Parathyroid adenoma (tissue), 2 donors: ENCODE data around the gene C19orf38.

ENCODE experiments used
- H2AFZ ChIP-seq: fragments of 300-600 bp; sonication (generic); one replicate; pipeline ENCODE4 v1.7.0; 2017; ENCODE audit warnings: antibody characterized with exemption, mild to moderate bottlenecking
- H3K27ac ChIP-seq: fragments of 300-600 bp; sonication (generic); one replicate; pipeline ENCODE4 v1.7.0; 2017
- H3K27me3 ChIP-seq: fragments of 300-600 bp; sonication (generic); one replicate; pipeline ENCODE4 v1.7.0; 2017; ENCODE audit warnings: low read length; ENCODE audit not compliant: control insufficient read depth, insufficient read depth
- H3K36me3 ChIP-seq: fragments of 300-600 bp; sonication (generic); one replicate; pipeline ENCODE4 v1.7.0; 2017; ENCODE audit warnings: low read length; ENCODE audit not compliant: control insufficient read depth, insufficient read depth
- H3K4me1 ChIP-seq: fragments of 300-600 bp; sonication (generic); one replicate; pipeline ENCODE4 v1.7.0; 2017; ENCODE audit warnings: control low read depth
- H3K4me2 ChIP-seq: fragments of 300-600 bp; sonication (generic); one replicate; pipeline ENCODE4 v1.7.0; 2017; ENCODE audit warnings: low read length
- H3K4me3 ChIP-seq: fragments of 300-600 bp; sonication (generic); one replicate; pipeline ENCODE4 v1.7.0; 2017; ENCODE audit warnings: low read depth, low read length
- H3K79me2 ChIP-seq: fragments of 300-600 bp; sonication (generic); one replicate; pipeline ENCODE4 v1.7.0; 2017; ENCODE audit warnings: control low read depth
- H3K9ac ChIP-seq: fragments of 300-600 bp; sonication (generic); one replicate; pipeline ENCODE4 v1.7.0; 2017; ENCODE audit warnings: mild to moderate bottlenecking
- H3K9me3 ChIP-seq: fragments of 300-600 bp; sonication (generic); one replicate; pipeline ENCODE4 v1.7.0; 2017; ENCODE audit warnings: low read length; ENCODE audit not compliant: control insufficient read depth
- CTCF ChIP-seq: fragments of 300-600 bp; sonication (generic); IDR thresholded peaks from one replicate; pipeline ENCODE4 v1.7.0; 2017; ENCODE audit warnings: antibody characterized with exemption, mild to moderate bottlenecking
- donor health status: primary hyperparathyroidism.

Gene C19orf38

DNA sequence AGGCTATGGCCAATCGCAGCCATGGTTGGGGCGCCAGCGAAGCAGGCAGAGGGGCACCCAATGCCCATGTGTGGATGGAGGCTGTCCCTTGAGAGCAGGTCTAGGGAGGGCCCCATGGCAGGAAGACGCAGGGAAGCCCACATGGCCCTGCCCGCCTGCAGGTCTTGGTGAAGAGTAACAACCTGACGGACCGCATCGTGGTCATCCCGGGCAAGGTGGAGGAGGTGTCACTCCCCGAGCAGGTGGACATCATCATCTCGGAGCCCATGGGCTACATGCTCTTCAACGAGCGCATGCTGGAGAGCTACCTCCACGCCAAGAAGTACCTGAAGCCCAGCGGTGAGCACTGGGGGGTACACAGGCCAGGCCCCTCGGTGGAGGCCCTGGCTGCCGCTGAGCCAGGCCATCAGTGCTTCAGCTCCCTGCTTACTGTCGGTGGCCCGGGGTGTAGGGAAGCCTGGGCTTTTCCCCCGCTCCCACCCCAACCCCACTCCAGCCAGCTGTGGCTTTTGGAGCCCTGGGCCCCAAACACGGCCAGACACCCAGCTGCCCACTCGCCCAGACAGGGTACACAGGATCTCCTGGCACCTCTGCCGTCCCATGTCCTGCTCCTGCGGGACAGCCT is 65.6 kb downstream of the C19orf38 start:
- Histone ChIP-seq H3K9me3 (no peaks in the 10 kb centered on the region), H3K4me1 (no peaks in the 10 kb centered on the region), H3K79me2 (peaks cover 2% of the 10 kb centered on the region), H3K27ac (no peak overlapping the region), H3K4me2 (no peak overlapping the region), H3K4me3 (no peak overlapping the region), H3K36me3 (no peaks in the 10 kb centered on the region), H3K27me3 (no peaks in the 10 kb centered on the region), H3K9ac (no peak overlapping the region), H2AFZ (no peak overlapping the region)
- TF ChIP-seq CTCF = no peak

- H3K4me2 ChIP-seq = no peak overlapping the region
These were observed 67.2 kb downstream of the C19orf38 start for GRCh38 chr19:10915130-10916091.

DNA sequence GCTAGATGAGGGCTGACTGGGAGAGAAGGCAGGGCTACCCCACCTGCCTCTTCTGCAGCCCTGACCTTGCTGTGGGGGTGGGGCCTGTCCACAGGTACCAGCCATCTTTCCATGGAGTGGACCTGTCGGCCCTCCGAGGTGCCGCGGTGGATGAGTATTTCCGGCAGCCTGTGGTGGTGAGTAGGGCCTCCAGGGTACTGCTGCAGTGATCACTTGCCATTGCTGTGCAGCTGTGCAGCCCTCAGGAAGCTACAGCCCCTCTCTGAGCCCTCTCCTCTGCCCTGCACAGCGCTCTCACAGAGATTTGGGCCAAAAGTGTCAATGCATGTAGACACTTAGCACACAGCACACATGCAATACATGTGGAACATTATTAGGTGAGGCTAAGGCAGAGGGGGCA is 68.4 kb downstream of the C19orf38 start:
- H3K79me2 ChIP-seq = peaks cover 2% of the 10 kb centered on the region
- no peak for TF ChIP-seq CTCF
- H3K4me1 ChIP-seq = no peaks in the 10 kb centered on the region
- H3K27me3 ChIP-seq = no peaks in the 10 kb centered on the region
- H3K4me2 ChIP-seq = no peak overlapping the region
- no peak overlapping the region for H3K9ac ChIP-seq
- H2AFZ ChIP-seq = no peak overlapping the region
- no peaks in the 10 kb centered on the region for H3K36me3 ChIP-seq
- H3K4me3 ChIP-seq = no peak overlapping the region
- no peaks in the 10 kb centered on the region for H3K9me3 ChIP-seq
- no peak overlapping the region for H3K27ac ChIP-seq

More at GRCh38 chr19:10915130-10916091, 67.2 kb downstream of the C19orf38 start:
- H3K9ac ChIP-seq = no peak overlapping the region
- no peak overlapping the region for H3K4me3 ChIP-seq
- H3K79me2 ChIP-seq = peaks cover 2% of the 10 kb centered on the region
- no peak overlapping the region for H2AFZ ChIP-seq
- no peak overlapping the region for H3K27ac ChIP-seq
- no peaks in the 10 kb centered on the region for H3K9me3 ChIP-seq
- H3K4me1 ChIP-seq = no peaks in the 10 kb centered on the region
- H3K36me3 ChIP-seq = no peaks in the 10 kb centered on the region
- TF ChIP-seq CTCF = no peak
- no peaks in the 10 kb centered on the region for H3K27me3 ChIP-seq

DNA sequence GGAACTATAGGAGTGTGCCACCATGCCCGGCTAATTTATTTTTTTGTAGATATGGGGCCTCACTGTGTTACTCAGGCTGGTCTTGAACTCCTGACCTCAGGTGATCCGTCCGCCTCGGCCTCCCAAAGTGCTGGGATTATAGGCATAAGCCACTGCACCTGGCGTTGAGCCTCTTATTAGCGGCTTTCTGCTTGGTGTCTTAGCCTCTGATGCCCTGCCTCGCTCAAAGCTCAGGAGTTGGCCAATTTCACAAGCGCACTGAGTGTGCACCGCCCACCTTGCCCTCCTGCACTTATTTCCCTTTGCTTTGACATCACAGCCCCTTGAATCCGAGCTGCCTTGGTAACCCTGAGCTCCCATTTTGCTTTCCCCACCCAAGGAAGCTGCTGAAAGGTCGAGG is 70.1 kb downstream of the C19orf38 start:
- Histone ChIP-seq H3K9ac (no peak overlapping the region), H3K4me3 (no peak overlapping the region), H3K27ac (no peak overlapping the region), H3K4me2 (no peak overlapping the region), H3K4me1 (no peaks in the 10 kb centered on the region), H3K79me2 (no peaks in the 10 kb centered on the region), H3K36me3 (no peaks in the 10 kb centered on the region), H2AFZ (no peak overlapping the region), H3K9me3 (no peaks in the 10 kb centered on the region), H3K27me3 (no peaks in the 10 kb centered on the region)
- no peak for TF ChIP-seq CTCF
